WERI-Rb-1 (cell line): ENCODE measurements around the gene ADIRF.
"Not testable (repeated sequence)": the region's sequence is repeated elsewhere in the genome, so short reads cannot be mapped to it uniquely, and the experiment has no call there.

Experiments used
- DNase-seq: peaks from one replicate; pipeline ENCODE4 v3.0.0-alpha.2; 2020
- H3K27ac ChIP-seq: fragments of 250-450 bp; sonication (Bioruptor Pico); 2 replicates; pipeline ENCODE4 v1.5.1; 2020; ENCODE audit warnings: mild to moderate bottlenecking, moderate library complexity
- H3K27me3 ChIP-seq: fragments of 250-450 bp; sonication (Bioruptor Pico); 2 replicates; pipeline ENCODE4 v1.5.1; 2021; ENCODE audit warnings: mild to moderate bottlenecking, low read depth, moderate library complexity; ENCODE audit not compliant: insufficient read depth, severe bottlenecking
- H3K36me3 ChIP-seq: fragments of 250-450 bp; sonication (Bioruptor Pico); 2 replicates; pipeline ENCODE4 v1.5.1; 2020; ENCODE audit warnings: mild to moderate bottlenecking, moderate library complexity
- H3K4me3 ChIP-seq: 2 replicates; pipeline ENCODE4 v1.5.1; 2011; ENCODE audit warnings: low read depth, mild to moderate bottlenecking, control low read depth, low read length
- H3K9me3 ChIP-seq: fragments of 250-450 bp; sonication (Bioruptor Pico); 2 replicates; pipeline ENCODE4 v1.5.1; 2021; ENCODE audit warnings: mild to moderate bottlenecking, moderate library complexity; ENCODE audit not compliant: severe bottlenecking
- CTCF ChIP-seq: IDR thresholded peaks from 2 replicates; pipeline ENCODE4 v1.5.1; 2011; ENCODE audit warnings: low read depth, mild to moderate bottlenecking, control low read depth, inconsistent platforms, low read length

Gene ADIRF

GRCh38 chr10:86992929-86993328 is 24.6 kb downstream of the ADIRF start:
- H3K9me3 ChIP-seq: no peaks in the 10 kb centered on the region
- DNase-seq: no peak
- no peak for TF ChIP-seq CTCF
- H3K36me3 ChIP-seq: no peaks in the 10 kb centered on the region
- H3K4me3 ChIP-seq: no peak overlapping the region
- H3K27me3 ChIP-seq: no peaks in the 10 kb centered on the region
- no peak overlapping the region for H3K27ac ChIP-seq

DNA sequence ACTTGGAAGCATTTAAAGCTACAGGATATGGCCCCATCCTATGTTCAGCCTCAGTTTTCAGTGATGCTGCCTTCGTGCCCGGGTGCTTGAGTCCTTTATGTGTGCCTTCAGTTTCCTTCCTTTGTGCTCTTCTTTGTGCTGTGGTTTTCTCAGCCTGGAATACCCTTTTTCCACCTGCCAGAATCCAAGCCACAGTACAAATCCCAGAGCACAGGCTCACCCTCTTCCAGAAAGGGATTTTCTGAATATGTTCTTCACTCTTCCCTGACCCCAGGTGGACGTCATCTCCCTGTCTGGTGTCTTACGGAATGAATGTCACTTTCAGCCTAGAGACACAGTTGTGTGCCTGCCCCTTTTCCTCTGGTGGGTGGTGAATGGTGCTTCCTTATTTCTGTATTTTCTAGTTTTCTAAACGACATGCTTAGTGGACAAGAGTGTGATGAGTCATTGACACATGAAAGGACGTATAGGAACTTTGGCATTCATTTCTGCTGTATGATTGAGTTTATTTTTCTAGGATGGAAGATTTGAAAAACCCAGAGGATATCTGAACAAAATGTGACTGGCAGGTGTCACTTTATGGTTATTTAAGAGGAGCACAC is 31.6 kb downstream of the ADIRF start:
- not testable (repeated sequence) for DNase-seq, H3K4me3 ChIP-seq, H3K9me3 ChIP-seq, H3K27ac ChIP-seq, H3K27me3 ChIP-seq, H3K36me3 ChIP-seq

- TF ChIP-seq CTCF: no peak
- Histone ChIP-seq H3K27me3 (no peaks in the 10 kb centered on the region), H3K4me3 (no peak overlapping the region), H3K27ac (no peak overlapping the region), H3K36me3 (no peaks in the 10 kb centered on the region), H3K9me3 (no peaks in the 10 kb centered on the region)
- no peak for DNase-seq
Observed at GRCh38 chr10:87000491-87000890, 32.2 kb downstream of the ADIRF start.

DNA sequence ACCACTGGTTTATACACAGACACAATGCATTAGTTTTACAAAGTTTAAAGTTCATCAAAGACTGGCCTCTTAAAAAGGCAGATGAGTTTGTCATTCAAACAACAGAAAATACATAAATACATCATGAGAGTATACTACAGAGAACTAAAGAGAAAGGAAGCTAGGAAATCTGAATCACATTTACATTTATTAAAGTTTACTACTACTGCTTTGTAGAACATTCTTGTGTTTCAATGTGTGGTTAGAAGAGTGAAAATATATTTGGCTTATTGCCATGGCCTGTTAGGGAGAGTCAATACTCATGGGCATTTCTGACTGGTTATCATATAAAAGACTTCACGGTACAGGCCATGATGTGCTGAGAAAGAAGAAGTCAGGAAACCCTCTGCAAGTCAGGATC is 38.8 kb downstream of the ADIRF start:
- DNase-seq, H3K4me3 ChIP-seq, H3K27ac ChIP-seq: not testable (repeated sequence)

GRCh38 chr10:87007674-87008073 is 39.4 kb downstream of the ADIRF start:
- not testable (repeated sequence) for H3K27ac ChIP-seq, H3K27me3 ChIP-seq, H3K4me3 ChIP-seq, H3K9me3 ChIP-seq, DNase-seq, H3K36me3 ChIP-seq

More for the DNA sequence above, 38.8 kb downstream of the ADIRF start:
- H3K27me3 ChIP-seq, H3K36me3 ChIP-seq, H3K9me3 ChIP-seq: not testable (repeated sequence)

- H3K27ac ChIP-seq, H3K4me3 ChIP-seq, H3K27me3 ChIP-seq, H3K9me3 ChIP-seq, DNase-seq, H3K36me3 ChIP-seq: not testable (repeated sequence)
Observed at GRCh38 chr10:87008303-87008702, 40.0 kb downstream of the ADIRF start.

DNA sequence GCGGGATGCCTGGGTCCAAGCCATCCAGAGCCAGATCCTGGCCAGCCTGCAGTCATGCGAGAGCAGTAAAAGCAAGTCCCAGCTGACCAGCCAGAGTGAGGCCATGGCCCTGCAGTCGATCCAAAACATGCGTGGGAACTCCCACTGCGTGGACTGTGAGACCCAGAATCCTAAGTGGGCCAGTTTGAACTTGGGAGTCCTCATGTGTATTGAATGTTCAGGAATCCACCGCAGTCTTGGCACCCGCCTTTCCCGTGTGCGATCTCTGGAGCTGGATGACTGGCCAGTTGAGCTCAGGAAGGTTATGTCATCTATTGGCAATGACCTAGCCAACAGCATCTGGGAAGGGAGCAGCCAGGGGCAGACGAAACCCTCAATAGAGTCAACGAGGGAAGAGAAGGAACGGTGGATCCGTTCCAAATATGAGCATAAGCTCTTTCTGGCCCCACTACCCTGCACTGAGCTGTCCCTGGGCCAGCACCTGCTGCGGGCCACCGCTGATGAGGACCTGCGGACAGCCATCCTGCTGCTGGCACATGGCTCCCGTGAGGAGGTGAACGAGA is 40.9 kb downstream of the ADIRF start:
- DNase-seq, H3K27ac ChIP-seq, H3K9me3 ChIP-seq, H3K4me3 ChIP-seq, H3K27me3 ChIP-seq, H3K36me3 ChIP-seq: not testable (repeated sequence)

DNA sequence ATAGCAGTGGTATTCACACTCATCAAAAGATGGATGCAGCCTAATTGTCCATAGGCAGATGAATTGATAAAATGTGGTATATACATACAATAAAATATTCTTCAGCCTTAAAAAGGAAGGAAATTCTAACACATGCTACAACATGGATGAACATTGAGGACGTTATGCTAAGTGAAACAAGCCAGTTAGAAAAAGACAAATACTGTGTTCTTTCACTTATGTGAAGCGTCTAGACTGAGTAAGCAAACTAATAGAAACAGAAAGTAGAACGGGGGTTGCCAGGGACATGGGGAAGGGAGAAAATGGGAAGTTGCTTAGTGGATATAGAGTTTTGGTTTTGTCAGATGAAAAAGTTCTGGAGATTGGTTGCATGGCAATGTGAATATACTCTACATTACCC is 45.2 kb downstream of the ADIRF start:
- H3K27ac ChIP-seq, H3K36me3 ChIP-seq, H3K27me3 ChIP-seq, DNase-seq, H3K4me3 ChIP-seq, H3K9me3 ChIP-seq: not testable (repeated sequence)

GRCh38 chr10:87014986-87015716 is 46.9 kb downstream of the ADIRF start:
- H3K27ac ChIP-seq, DNase-seq, H3K9me3 ChIP-seq, H3K4me3 ChIP-seq, H3K36me3 ChIP-seq, H3K27me3 ChIP-seq: not testable (repeated sequence)

GRCh38 chr10:87018127-87018526 is 49.8 kb downstream of the ADIRF start:
- H3K9me3 ChIP-seq, DNase-seq, H3K27ac ChIP-seq, H3K4me3 ChIP-seq, H3K36me3 ChIP-seq, H3K27me3 ChIP-seq: not testable (repeated sequence)

DNA sequence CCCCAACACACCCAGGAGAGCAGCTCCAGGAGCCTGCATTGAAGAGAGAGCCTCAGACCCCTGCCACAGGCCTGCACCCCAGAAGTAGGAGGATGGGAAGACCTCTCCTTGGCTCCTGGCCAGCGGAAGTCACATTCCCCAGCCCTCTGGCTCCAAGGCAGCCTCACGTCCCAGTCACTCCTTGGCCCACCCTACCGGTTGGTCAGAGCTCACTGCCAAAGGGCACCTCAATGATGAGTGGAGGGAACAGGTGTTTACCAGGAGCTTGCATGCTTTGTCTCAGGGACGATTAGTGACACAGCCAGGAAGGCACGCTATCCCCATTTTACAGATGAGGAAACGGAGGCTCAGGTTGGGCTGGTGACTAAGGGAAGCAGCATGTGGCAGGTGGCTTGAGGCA is 50.8 kb downstream of the ADIRF start:
- not testable (repeated sequence) for H3K9me3 ChIP-seq, DNase-seq, H3K36me3 ChIP-seq, H3K27me3 ChIP-seq, H3K4me3 ChIP-seq, H3K27ac ChIP-seq

- not testable (repeated sequence) for H3K36me3 ChIP-seq, H3K9me3 ChIP-seq, DNase-seq, H3K4me3 ChIP-seq, H3K27ac ChIP-seq, H3K27me3 ChIP-seq
Observed at GRCh38 chr10:87019504-87019903, 51.2 kb downstream of the ADIRF start.

- not testable (repeated sequence) for H3K27me3 ChIP-seq, H3K27ac ChIP-seq, DNase-seq, H3K36me3 ChIP-seq, H3K9me3 ChIP-seq, H3K4me3 ChIP-seq
Observed at GRCh38 chr10:87020056-87020455, 51.8 kb downstream of the ADIRF start, which contains the start of gene FAM25A. FAM25A (plus strand) TSS chr10:87020294; CDS start chr10:87020325, 31 bp downstream.
